Suprapubic skin (tissue), 4 donors: Measurements from ENCODE around the gene LHFPL4.
"Not testable (repeated sequence)": the region's sequence is repeated elsewhere in the genome, so short reads cannot be mapped to it uniquely, and the experiment has no call there.

Experiments
- CTCF ChIP-seq, 2 donors: fragments of 200-600 bp in 1 of 2; fragments of 450-650 bp in 1 of 2; sonication (generic) in 1 of 2; IDR thresholded peaks; one replicate each; pipeline ENCODE4 v1.5.1; 2016 to 2019; ENCODE audit warnings: antibody characterized with exemption in 2 of 2, mild to moderate bottlenecking in 1 of 2, moderate library complexity in 1 of 2
- EP300 ChIP-seq: sonication (generic); formaldehyde crosslinking; IDR thresholded peaks from one replicate; pipeline ENCODE4 v1.6.1; 2017; ENCODE audit warnings: antibody characterized with exemption
- POLR2A ChIP-seq, 2 donors: fragments of 450-650 bp; IDR thresholded peaks; one replicate each; pipeline ENCODE4 v1.6.1; 2017; ENCODE audit warnings: antibody characterized with exemption in 2 of 2, mild to moderate bottlenecking in 2 of 2, moderate library complexity in 2 of 2
- POLR2AphosphoS5 ChIP-seq, 3 donors: sonication (generic); formaldehyde crosslinking; IDR thresholded peaks; one replicate each; pipeline ENCODE4 v1.6.1; 2017; ENCODE audit warnings: antibody characterized with exemption in 3 of 3

GRCh38 chr3:9601006-9601581 is 47.5 kb upstream of the LHFPL4 start:
- TF ChIP-seq POLR2A (IDR thresholded peaks at IDR 0.05); CTCF (IDR thresholded peaks at IDR 0.05); POLR2AphosphoS5 (IDR thresholded peaks at IDR 0.05); EP300: not testable (repeated sequence)
